Spleen (tissue), 7 donors: Measurements from ENCODE around the gene FAM168B.

Experiments used
- POLR2A ChIP-seq, 3 donors: fragments of 450-650 bp; IDR thresholded peaks; one replicate each; pipeline ENCODE4 v1.5.1; 2017; ENCODE audit warnings: antibody characterized with exemption in 3 of 3, mild to moderate bottlenecking in 1 of 3
- POLR2AphosphoS5 ChIP-seq, 3 donors: sonication (generic); formaldehyde crosslinking; IDR thresholded peaks; one replicate each; pipeline ENCODE4 v1.5.1; 2017; ENCODE audit warnings: antibody characterized with exemption in 3 of 3
- TF ChIP-seq, protein P1 (sequence below), 11 experiments: fragments of 200-600 bp in 7 of 11; fragments of 450-650 bp in 4 of 11; sonication (generic) in 4 of 11; IDR thresholded peaks in 8 of 11; conservative IDR thresholded peaks in 3 of 11; 1 replicate in 7 of 11; 2 replicates in 4 of 11; pipeline versions ENCODE4 v1.4.0 to v1.8.0; 2016 to 2021; ENCODE audit warnings: antibody characterized with exemption in 11 of 11, inconsistent platforms in 4 of 11, mild to moderate bottlenecking in 1 of 11
- donor health status: DM: no; HTN: no; CAD: no; lungs with moderate emphysema.
- donor health status: DM: no; HTN: no; CAD: no.
- donor health status: DM: no; HTN: no; CAD: no.

DNA sequence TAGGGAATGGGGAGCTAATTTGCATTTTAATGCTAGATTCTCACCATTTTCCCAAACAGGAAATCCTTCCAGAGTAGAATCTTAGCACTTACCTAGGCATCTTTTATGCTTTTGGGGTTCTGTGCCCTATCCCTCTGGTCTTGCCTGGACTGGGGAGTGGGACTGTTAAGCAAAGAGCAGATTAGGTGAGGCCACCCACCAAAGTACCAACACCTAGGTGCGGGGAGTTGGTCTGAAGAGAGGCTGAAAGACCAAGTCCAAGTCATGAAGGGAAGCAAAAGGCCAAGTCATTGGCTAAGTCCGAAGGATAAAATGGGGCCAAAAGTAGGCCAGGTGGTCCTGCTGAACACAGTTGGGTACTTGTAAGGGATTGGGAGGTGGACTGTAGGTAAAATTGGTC, 86.7 kb downstream of the FAM168B start:
- TF ChIP-seq, protein P1, sequence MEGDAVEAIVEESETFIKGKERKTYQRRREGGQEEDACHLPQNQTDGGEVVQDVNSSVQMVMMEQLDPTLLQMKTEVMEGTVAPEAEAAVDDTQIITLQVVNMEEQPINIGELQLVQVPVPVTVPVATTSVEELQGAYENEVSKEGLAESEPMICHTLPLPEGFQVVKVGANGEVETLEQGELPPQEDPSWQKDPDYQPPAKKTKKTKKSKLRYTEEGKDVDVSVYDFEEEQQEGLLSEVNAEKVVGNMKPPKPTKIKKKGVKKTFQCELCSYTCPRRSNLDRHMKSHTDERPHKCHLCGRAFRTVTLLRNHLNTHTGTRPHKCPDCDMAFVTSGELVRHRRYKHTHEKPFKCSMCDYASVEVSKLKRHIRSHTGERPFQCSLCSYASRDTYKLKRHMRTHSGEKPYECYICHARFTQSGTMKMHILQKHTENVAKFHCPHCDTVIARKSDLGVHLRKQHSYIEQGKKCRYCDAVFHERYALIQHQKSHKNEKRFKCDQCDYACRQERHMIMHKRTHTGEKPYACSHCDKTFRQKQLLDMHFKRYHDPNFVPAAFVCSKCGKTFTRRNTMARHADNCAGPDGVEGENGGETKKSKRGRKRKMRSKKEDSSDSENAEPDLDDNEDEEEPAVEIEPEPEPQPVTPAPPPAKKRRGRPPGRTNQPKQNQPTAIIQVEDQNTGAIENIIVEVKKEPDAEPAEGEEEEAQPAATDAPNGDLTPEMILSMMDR (IDR thresholded peaks at IDR 0.05 in 8 of 11, conservative IDR thresholded peaks at IDR 0.05 in 3 of 11): no peak
- no peak for TF ChIP-seq POLR2A (IDR thresholded peaks at IDR 0.05)
- TF ChIP-seq POLR2AphosphoS5 (IDR thresholded peaks at IDR 0.05): no peak
